HG03066 (cell line): ENCODE data around the gene DRGX.

Source experiments
- ATAC-seq: cut with Tn5 transposase; IDR thresholded peaks from one replicate; pipeline ENCODE4 v1.9.1; 2021; ENCODE audit warnings: low read depth; ENCODE audit not compliant: unreplicated experiment

The DRGX gene

DNA sequence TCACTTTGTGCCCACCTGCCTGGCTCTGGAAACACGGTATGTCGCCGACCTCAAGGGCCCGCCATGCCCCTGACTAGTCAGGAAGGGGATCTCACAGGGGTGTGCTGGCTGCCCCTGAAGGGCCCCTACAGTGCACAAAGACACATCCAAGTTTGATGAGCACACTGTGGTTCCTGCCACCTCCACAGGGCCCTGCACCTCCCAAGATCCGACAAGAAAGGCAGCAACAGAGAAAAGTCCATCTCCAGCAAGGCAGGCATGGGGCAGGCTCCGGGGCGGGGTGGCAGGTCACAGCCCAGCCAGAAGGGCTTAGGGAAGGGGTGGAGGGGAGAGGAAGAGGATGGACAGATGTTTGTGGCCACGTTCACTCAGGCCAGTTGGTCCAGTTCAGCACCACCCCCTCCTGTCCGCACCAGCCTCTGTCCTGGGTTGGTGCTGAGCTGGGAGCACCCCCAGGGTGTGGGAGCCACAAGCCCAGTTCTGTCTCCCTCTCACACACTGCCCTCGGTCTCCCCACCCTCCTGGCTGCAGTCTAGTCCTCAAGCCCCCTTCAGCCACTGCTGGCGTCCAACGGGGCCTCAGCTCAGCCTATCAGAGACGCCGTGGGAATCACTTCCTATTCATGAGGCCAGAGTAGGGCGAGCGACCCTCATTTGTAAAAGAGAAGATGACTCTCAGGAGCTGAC lies 11.5 kb downstream of the DRGX start:
- no peak for ATAC-seq

GRCh38 chr10:49383853-49384252 lies 12.0 kb downstream of the DRGX start:
- ATAC-seq, result no peak

GRCh38 chr10:49382826-49383225 lies 13.1 kb downstream of the DRGX start:
- ATAC-seq, result no peak

- no peak for ATAC-seq
Observed at GRCh38 chr10:49382226-49382625, 13.7 kb downstream of the DRGX start.

DNA sequence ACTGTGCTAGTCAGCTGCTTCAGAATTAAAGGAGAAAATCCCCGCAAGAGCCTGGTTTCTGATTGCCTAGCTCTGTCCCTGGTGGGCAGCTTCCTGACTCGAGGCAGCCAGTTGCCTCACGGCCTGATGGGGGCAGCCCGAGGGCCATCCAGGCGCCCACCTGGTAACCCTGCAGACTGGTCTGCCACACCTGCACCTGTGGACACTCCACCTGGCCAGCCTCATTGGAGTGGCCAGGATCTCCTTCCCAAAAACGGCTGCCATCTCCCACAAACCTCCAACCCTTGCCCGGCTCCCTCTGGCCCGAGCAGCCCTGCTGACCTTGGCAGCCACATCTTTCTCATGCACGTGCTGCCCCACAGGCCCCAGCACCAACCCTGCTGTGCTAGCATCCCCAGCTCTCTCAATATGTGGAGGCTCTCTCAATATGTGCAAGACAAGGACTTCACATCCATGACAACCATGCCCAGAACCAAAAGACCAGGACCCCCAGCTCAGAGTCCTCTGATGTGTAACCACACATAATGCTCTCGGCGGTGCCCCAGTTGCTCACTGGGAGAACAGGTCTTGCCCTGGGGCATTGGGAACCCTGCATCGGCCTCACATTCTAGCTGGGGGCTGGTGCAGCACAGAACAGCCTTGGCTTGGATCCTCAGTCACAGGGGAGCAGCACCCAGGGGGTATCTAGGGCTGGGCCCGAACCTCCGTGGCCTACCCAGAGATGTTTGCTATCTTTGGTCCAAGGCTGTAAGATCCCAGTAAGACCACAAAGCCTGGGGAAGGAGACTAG lies 14.6 kb downstream of the DRGX start:
- ATAC-seq, result no peak

- ATAC-seq, result no peak
Observed at GRCh38 chr10:49379596-49380410, 16.1 kb downstream of the DRGX start.

GRCh38 chr10:49377256-49377655 lies 18.6 kb downstream of the DRGX start:
- ATAC-seq, result no peak

DNA sequence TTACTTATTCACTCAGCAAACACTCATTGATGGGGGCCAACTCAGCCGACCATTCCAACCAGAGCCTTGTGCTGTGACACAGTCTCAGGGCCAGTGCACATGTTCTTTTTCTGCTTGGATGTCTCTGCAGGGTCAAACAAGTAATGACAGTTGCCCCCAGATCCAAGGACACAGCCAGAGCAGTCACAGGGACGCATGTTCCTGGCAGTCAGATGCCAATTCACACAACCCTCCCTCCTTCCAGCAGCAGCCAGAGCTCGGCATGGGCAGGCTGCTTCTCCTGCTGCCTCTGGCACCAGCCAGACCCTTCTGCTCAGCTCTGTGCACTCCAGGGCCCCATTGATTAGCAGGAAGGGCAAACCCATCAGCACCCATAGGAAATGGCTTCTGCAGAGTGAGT lies 20.3 kb downstream of the DRGX start:
- no peak for ATAC-seq

DNA sequence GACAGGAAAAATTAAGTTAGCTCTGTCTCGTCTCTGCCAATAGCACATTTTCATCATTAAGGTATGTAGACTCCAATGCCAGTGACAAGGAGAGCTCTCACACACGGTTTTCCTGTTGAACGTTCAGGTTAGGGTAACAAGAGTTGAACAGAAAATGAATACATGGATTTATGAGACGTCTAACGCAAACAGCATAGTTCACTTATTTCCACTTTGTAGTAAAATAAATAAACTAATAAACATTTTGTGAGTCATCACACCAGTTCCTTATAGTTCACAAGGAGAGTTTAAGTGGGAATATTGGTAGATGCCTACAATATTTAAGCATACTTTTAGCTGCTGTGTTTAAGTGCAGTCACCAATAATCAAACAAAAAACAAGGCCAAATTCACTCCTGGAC lies 21.1 kb downstream of the DRGX start:
- no peak for ATAC-seq

DNA sequence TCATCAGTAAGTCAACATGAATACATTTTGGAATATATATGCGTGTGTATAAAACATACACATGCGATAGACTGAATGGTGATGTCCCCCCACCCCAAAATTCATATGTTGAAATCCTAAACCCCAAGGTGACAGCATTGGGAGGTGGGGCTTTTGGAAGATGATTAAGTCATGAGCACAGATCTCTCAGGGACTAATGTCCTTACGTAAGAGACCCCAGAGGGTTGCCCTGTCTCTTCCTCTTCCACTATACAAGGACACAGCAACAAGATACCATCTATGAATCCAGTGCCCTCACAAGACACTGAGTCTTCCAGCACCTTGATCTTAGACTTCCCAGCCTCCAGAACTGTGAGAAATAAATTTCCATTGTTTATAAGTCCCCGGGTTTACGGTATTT lies 22.5 kb downstream of the DRGX start:
- no peak for ATAC-seq

DNA sequence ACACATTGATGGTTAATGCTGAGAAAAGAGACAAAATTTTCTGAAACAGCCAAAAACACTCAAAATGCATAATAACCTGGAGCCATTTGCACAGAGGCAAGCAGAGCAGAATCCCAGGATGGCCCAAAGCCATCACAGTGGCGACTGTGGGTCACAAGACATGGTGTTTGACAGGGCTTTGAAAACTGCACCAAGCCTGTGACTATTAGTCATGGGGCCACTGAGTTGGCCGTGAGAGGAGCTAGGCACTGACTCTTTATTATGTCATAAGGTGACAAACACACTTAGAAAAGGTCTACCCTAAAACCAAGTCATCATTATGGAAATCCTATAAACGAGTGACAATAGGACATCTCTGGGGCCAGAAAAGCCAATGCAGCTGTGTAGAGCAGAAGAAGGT lies 23.9 kb downstream of the DRGX start:
- ATAC-seq, result no peak

DNA sequence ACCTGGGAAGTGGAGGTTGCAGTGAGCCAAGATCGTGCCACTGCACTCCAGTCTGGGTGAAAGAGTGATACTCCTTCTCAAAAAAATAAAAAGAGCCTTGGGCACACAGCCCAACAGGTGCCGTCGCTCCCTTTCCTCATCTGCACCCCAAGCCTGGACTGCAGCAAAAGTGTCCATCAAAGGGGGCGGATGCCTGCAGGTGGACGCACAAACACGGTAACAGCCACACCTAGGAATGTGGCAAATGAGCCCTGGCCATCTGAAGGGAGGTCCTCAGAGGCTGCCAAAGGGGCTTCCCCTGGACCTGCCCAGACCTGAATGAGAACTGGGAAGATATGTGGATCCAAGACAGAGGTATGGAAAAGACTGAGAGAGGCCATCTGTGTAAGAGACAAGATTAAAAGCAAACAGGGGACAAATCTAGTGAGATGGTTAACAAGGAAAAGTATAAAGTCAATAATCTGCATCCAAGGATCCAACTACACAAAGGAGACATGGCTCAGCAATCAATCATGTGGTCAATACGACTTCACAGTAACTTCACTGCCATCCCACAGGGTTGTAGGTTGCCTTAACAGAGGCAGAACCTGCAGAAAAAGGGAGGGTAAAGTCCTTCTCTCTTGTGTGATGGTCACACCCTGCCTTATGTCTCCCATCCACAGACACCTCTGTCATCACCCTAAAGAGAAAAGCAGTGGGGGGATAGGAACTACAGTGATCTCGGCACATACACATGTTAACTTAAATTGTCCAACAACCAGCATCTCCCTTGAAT lies 25.4 kb downstream of the DRGX start:
- ATAC-seq, result no peak

DNA sequence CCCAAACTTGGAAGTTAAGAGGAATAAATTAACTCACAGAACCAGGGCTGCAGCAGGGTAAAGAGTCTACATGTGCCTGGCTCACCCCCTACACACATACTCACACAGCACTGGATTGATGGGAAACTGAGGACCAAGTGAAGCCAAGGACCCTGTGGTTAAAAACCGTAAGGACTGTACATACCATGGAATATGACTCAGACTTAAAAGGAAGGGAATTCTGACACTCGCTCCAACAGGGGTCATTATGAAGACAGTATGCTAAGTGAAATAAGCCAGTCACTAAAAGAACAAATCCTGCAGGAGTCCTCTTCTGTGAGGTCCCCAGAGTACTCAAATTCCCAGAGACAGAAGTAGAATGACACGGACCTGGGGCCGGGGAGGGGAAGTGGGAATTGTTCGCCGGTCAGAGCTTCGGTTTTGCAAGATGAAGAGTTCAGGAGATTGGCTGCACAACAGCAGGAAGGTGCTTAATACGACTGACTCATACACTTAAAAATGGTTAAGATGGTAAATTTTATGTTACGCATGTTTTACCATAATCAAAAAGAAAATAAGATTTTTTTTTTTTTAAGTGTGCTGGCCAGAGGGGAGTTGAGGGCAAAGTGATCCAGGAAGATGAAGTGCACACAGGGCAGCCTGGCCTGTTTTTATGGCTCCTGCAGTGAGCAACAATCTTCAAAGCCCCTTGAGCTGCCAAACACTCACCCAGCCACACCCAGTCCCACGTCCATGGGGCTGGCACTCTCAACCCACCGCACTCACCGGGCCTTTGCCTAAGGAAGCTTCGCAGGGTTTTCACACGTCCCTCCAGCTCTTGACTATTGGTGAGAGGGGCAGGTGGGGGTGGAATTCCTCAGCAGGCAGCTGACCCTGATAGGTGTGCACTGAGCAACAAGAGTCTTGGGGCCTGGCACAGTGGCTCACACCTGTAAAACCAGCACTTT lies 26.4 kb downstream of the DRGX start:
- no peak for ATAC-seq

GRCh38 chr10:49368256-49368655 lies 27.6 kb downstream of the DRGX start:
- no peak for ATAC-seq

DNA sequence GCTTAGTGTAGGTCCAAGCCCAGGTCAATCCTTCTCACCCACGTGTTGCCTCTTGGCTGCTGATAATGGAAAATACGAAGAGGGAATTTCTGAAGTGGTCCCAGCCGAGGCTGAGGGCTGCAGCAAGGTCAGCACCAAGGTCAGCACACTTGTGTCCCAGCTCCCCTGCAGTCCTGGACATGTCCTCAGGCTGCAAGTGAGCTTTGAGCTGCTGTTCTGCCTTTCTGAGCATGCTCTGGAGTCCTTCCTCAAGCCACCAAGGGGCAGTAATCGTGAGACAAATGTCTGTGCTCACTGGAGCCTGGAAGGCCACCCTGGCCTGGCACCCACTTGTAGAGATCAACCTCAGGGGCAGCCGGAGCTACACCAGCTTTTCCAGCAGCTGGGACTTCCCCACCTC lies 28.3 kb downstream of the DRGX start:
- no peak for ATAC-seq

GRCh38 chr10:49366460-49366859 lies 29.4 kb downstream of the DRGX start:
- ATAC-seq, result no peak

DNA sequence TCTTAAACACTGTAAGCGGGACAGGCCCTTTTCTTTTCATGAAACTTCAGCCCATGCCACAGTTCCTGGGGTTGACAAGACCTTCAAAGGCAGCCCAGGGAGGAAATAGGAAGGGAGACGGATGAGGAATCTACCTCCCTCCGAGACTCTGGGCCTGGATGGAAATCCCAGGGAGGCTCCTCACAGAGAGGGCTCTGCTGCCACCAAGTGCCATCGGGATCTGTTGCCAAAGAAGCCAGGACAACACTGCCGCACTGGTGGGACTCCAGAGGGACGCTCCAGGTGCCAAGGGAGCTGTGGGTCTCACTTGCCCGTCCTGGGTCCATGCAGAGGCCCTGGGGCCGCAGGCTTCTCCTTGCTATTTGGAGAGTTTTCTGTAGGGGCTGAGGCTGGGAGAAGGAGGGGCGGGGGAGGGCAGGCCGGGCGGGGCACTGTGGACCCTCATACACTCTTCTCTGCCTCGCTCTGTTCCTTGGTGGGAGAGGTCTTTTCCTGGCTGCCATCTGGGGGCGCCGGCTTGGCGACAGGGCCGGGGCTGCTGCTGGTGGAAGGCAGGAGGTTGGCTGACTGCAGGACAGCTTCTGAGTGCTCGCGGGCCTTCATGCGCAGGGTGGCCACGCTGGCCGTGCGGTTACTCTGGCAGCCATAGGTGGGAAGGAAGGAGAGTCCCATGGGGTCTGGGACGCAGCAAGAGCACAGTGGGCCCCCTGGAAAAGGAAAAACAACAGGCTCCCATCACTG lies 30.0 kb downstream of the DRGX start:
- ATAC-seq, result no peak

DNA sequence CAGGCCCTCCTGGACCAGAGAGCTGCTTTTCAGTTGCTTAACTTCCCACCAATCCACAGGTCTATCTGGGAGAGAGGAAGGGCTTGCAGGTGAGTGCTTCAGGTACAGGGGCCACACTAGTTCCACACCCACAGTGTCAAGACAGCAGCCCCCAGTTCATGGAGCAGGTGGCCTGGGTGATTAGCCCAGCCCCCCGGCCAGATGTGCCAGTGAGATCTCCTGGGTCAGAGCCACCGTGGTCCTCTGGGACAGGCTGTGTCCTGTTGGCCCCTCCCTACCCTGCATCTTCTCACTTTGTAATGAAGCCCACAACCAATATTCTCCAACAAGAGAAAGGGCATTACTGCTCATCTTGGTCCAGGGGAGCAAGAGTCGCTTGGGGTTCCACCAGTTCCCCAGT lies 30.6 kb downstream of the DRGX start:
- no peak for ATAC-seq

DNA sequence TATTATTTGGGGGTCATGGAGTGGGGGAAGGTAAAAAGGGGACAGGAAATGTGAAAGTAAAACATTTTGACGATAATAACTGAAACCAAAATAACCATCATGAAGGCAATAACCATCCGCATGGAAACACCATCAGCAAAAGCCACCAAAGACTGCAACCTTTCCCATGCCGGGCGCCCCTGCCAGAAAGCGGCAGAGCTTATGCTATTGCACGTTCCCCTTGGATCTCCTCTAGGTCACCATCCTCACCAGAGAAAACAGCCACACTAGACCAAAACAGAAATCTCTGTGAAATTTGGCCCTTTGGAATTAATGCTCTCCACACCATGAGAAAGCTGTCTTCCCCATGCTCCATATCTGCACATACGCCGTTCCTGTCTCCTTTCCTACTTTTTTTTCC lies 31.1 kb downstream of the DRGX start:
- ATAC-seq, result no peak
